Endometrial microvascular endothelial cells (primary cell): ENCODE measurements around the gene UFC1. TPM values are rescaled to one million over a fixed set of nuclear protein-coding genes. Genes with fewer than 3 reads are reported as not detected.
"Not testable (repeated sequence)": the region's sequence is repeated elsewhere in the genome, so short reads cannot be mapped to it uniquely, and the experiment has no call there.

Experiments
- in situ Hi-C: cut with HindIII; loops from 2 replicates; pipeline ENCODE4 v1.10.0; 2017; ENCODE audit warnings: low sequenced_read_pairs, low pct_unique_long_range_greater_than_20kb; ENCODE audit errors: inconsistent ontology term
- total RNA-seq: library from RNA; depleted of rRNA; stranded (reverse); fragments of >200 nt; gene quantifications from one replicate; pipeline ENCODE4 v1.2.3, GENCODE V29; 2015; ENCODE audit errors: inconsistent ontology term

Gene UFC1
- total RNA-seq: 74.1 TPM

DNA sequence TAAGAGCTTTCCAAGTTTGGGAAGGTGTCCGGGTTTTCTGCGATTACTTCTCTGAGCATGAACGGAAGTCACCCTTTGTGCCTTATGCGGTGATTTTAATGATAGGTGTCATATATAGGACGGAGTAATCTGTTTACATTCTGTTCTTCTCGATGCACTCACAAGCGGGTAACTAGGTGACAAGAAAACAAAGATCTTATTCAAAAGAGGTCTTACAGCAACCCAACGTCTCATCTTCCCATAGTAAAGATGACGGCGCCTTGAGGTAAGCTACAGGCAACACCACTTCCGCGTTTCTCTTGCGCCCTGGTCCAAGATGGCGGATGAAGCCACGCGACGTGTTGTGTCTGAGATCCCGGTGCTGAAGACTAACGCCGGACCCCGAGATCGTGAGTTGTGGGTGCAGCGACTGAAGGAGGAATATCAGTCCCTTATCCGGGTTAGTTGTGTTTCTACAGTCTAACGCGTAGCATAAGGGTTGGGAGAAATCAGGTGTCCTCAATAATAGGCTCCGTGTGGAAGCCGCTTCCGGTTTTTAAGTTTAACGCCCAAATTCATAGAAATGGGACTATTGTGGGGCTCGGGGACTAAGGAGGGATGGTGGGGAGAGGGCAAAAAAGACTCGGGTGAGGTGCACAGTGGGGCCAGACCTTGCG lies at the start of gene UFC1:
TSS of gene UFC1 (plus strand) at position 297 of the 656 bp plus-strand sequence. CDS start at position 317, 20 bp downstream.
- in situ Hi-C loops: no loop called here

DNA sequence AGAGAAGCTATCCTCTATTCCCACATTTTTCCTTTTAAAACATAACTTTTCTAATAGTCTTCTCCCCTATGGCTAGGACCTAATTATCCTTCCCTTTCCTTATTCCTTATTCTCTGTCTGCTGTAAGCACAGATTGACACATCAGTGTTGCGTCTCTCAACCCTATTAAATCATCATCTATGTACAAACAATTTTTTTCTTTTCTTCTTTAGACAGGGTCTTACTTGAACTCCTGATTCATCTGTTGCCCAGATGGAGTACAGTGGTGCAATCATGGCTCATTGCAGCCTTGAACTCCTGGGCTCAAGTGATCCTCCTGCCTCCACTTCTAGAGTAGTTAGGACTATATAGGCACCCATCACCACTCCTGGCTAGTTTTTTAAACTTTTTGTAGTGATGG lies 47.3 kb upstream of the UFC1 start:
- in situ Hi-C loops: no loop called here

- in situ Hi-C loops: no loop called here
Measured at GRCh38 chr1:161111117-161111516, 42.7 kb upstream of the UFC1 start.

DNA sequence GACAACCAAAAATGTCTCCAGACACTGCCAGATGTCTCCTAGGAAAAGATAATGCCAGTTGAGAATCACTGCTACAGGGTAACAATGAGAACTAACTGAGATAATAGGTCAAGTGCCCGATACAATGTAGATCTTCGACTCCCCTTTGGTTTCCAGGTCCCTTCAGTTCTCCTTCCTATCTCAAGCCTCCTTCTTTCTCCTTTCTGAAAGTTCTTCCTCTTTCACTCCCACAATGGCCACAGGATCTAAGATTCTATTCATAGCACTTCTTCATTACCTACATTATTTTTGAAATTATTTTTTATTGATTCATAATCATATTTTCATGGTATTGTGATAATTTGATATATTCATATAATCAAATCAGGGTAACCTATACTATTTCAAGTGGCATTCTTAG lies 42.3 kb upstream of the UFC1 start:
- in situ Hi-C loops: no loop called here

- in situ Hi-C loops: no loop called here
Measured at GRCh38 chr1:161113915-161114314, 39.9 kb upstream of the UFC1 start.

DNA sequence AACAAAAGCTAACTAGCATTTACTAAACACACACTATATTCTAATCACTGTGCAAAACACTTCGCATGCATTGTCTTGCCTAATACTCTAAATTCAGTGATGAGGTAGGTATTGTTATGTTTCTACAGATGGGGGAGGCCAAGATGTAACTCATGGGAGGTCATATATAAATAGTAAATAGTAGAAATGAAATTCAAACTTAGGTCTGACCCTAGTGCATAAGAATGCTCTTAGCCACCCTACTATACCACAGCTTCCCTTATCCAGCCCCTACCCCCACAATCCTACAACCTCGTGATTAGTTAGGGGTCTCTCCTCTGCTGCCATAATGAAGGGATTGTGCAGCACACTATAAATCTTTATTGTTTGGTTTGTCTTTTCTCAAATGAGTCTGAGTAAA lies 39.2 kb upstream of the UFC1 start:
- in situ Hi-C loops: no loop called here

GRCh38 chr1:161115132-161115711 lies 38.6 kb upstream of the UFC1 start:
- in situ Hi-C loops: no loop called here

DNA sequence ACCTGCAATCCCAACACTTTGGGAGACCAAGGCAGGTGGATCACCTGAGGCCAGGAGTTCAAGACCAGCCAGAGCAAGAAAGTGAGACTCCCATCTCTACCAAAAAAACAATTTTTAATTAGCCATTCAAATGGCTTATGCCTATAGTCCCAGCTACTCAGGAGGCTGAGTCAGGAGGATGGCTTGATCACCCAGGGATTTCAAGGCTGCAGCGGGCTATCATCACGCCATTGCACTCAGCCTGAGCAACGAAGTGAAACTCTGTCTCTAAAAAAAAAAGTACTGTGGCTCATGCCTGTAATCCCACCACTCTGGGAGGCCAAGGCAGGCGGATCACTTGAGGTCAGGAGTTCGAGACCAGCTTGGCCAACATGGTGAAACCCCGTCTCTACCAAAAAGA lies 37.8 kb upstream of the UFC1 start:
- in situ Hi-C loops: not testable (repeated sequence)

DNA sequence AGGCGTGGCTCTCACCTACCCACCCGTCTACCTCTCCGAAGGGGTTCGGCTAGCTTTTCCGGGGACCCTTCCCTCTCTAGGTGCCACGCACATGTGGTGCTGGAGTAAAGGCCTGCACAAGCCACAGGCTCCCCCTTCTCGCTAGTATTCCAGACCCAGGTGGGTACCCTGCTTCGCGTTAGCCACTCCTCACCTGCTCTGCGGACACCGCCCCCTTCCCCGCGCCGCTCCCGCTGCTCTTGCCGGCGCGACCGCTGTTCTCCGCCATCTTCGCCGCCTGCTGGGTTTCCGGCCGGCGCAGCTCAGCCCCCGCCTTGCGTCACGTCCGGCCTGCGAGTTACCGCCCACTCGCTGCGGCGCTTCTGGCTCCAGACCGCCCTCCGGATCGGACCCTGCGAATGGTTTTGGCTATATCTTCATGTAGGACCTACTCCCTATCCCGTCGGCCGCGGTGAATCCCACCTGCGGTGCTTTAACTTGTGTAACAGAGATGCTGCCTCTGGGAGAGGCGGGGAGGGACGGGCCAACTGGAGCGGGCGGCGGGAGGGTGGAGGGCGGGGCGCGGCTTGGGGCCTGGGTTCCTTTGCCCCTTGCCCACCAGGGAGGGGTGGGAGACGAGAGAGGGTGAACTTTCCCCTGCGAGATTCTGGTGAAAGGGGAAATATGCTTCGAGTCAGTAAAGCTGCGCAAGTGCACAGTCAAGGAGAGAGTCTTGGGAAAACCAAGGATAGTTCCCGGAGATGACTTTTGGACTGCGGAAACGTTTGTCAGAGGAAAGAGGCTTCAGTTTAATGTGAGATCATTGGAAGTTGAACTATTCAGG lies 35.8 kb upstream of the UFC1 start, which contains the start of the genes NIT1 and PFDN2:
TSS of gene NIT1 (plus strand) at position 347 of the 823 bp plus-strand sequence. CDS start at position 419, 72 bp downstream.
TSS of gene PFDN2 (minus strand) at position 279 of the 823 bp plus-strand sequence. CDS start at position 268, 11 bp downstream.
- in situ Hi-C loops: no loop called here

DNA sequence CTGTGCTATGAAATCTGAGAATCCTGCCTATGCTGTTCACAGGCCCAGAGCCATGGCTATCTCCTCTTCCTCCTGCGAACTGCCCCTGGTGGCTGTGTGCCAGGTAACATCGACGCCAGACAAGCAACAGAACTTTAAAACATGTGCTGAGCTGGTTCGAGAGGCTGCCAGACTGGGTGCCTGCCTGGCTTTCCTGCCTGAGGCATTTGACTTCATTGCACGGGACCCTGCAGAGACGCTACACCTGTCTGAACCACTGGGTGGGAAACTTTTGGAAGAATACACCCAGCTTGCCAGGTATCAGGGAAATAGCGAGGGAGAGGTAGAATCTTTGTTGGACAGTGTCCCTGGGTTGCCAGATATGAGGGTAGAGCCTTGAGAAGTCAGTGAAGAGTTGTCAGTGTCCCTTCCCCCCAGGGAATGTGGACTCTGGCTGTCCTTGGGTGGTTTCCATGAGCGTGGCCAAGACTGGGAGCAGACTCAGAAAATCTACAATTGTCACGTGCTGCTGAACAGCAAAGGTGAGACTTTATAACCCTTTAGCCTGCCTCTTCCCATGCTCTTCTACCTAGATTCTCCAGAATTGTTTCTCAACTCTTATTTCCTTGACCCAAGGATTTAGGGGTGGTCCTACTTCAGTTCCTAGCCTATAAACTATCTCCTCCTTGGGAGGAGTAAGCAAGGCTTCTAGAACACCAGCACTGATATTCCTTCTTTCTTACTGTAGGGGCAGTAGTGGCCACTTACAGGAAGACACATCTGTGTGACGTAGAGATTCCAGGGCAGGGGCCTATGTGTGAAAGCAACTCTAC lies 34.5 kb upstream of the UFC1 start:
- in situ Hi-C loops: no loop called here

GRCh38 chr1:161121042-161121650 lies 32.6 kb upstream of the UFC1 start:
- in situ Hi-C loops: no loop called here

- in situ Hi-C loops: no loop called here
Measured at GRCh38 chr1:161121834-161122233, 31.9 kb upstream of the UFC1 start.

DNA sequence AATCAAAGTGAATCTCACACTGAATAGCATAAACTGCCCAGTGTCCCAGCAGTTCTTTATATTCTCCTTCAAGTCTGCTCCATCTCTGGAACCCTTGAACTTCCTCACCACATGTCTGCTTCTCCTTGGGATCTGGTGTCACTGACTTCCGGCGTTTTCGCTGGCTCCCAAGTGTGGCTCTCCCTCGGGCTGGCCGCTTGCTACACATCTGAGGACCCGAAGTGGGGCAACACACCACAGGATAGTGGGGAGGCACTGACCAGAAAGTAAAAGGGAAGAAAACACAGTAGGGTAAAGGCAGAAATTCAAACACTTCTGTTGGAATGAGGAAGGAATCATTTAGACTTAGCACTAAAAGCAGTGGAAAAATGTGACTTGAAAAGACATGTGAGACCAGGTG lies 30.8 kb upstream of the UFC1 start:
- in situ Hi-C loops: no loop called here

- in situ Hi-C loops: no loop called here
Measured at GRCh38 chr1:161127649-161128048, 26.1 kb upstream of the UFC1 start.

DNA sequence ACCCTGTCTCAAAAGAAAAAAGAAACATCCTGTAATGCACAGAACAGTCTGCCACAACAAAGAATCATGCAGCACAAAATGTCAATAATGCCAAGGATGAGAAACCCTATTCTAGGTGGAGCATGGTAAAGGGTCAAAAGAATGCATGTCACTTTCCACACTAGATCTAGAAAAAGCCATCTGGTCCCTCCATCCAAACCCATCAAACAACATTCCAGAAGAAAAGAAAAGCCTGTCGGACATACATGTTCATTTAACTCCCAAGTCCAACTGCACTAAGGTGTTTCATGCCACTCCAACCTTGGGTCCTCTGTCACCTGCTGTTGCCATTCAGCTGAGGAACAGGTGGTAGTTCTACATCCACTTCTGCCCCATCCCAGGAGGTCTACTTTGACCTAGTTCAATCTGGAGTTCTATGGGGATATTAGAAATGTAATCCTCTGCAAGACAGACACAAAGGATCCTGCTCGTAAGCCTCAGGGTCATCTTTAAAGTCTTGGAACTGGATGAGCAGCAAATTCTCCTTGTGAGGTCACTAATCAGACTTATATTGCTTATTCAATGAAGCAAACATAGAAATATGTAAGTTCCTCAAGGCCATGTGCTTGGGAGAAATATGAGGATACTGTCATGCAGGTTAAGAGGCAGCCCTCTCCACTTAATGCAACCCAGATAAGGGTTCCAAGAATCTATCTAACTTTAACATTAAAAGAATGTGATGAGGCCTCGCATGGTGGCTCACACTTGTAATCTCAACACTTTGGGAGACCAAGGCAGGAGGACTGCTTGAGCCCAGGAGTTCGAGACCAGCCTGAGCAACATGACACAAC lies 25.0 kb upstream of the UFC1 start:
- in situ Hi-C loops: no loop called here

GRCh38 chr1:161130266-161130665 lies 23.5 kb upstream of the UFC1 start:
- in situ Hi-C loops: no loop called here

GRCh38 chr1:161131523-161132409 lies 22.0 kb upstream of the UFC1 start:
- in situ Hi-C loops: no loop called here
